DMS153 treated with DMSO at 0.1 percent for 48 hours (cell line): ENCODE data around the gene POLA1.

Source experiments
- DNase-seq: peaks from one replicate; lab custom pipeline; 2025; ENCODE audit not compliant: unreplicated experiment; lab: John Stamatoyannopoulos, UW

Gene POLA1

GRCh38 chrX:25005382-25006185 is 311.9 kb downstream of the POLA1 start:
- DNase-seq, result no peak

GRCh38 chrX:25006586-25007058 is 312.9 kb downstream of the POLA1 start:
- no peak for DNase-seq

GRCh38 chrX:25007059-25008053 is 313.6 kb downstream of the POLA1 start:
- no peak for DNase-seq

GRCh38 chrX:25009407-25009806 is 315.7 kb downstream of the POLA1 start:
- no peak for DNase-seq

GRCh38 chrX:25010784-25011588 is 317.3 kb downstream of the POLA1 start:
- DNase-seq, result no peak

GRCh38 chrX:25011589-25012432 is 318.1 kb downstream of the POLA1 start:
- no peak for DNase-seq

GRCh38 chrX:25012433-25012735 is 318.7 kb downstream of the POLA1 start:
- DNase-seq, result no peak

- no peak for DNase-seq
These were observed 319.3 kb downstream of the POLA1 start for GRCh38 chrX:25012793-25013631.

- DNase-seq, result no peak
These were observed 320.1 kb downstream of the POLA1 start for GRCh38 chrX:25013632-25014365.

GRCh38 chrX:25014366-25014838 is 320.7 kb downstream of the POLA1 start:
- DNase-seq, result no peak

GRCh38 chrX:25015486-25016360 is 322.0 kb downstream of the POLA1 start, which contains the start of gene ARX:
Gene ARX, minus strand, starts transcription at chrX:25015965. Its CDS starts 228 bp downstream, at chrX:25015737.
- DNase-seq, result no peak

- no peak for DNase-seq
These were observed 322.6 kb downstream of the POLA1 start for GRCh38 chrX:25016361-25016671.

GRCh38 chrX:25016938-25017598 is 323.4 kb downstream of the POLA1 start:
- DNase-seq, result no peak

GRCh38 chrX:25017667-25018247 is 324.0 kb downstream of the POLA1 start:
- no peak for DNase-seq

GRCh38 chrX:25018682-25019081 is 325.0 kb downstream of the POLA1 start:
- no peak for DNase-seq

- no peak for DNase-seq
These were observed 326.1 kb downstream of the POLA1 start for GRCh38 chrX:25019707-25020390.
